ENCODE results near the gene EIPR1. TPM values are rescaled to one million over a fixed set of nuclear protein-coding genes. Genes with fewer than 3 reads are reported as not detected.

Gene EIPR1
- total RNA-seq, 1 experiment from 2014 or later: 36.9 TPM

DNA sequence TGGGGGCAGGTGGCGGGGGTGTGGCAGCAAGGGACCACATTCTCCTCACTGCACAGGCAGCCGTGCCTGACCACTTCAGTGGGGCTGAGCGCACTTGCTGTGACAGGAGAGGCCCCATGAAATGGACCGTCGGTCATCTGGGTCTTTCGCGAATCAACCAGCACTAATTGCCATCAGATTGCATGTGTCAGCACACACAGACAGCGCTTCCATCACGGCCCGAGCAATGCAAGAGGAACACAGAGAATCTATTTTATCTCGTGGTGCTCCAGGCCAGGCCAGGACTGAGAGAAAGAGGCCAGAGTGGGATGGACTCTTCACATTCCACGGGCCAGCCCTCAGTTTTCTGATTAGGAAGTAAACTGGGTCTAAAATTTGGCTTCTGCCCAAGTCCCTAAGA is 87.0 kb downstream of the EIPR1 start:
- ChIA-PET POLR2A (no interaction called here), CTCF (no interaction called here)
- intact Hi-C loops (cut with micrococcal nuclease; ENCODE audit: unreplicated experiment): no loop called here
- no TSS peak for BruUV-seq (replicated peaks)
- Mint-ChIP-seq H3K27me3 (ENCODE audit: insufficient read depth, unreplicated experiment) (no peaks in the 10 kb centered on the region), H3K4me1 (ENCODE audit: low read depth, unreplicated experiment) (no peaks in the 10 kb centered on the region), H3K27ac (ENCODE audit: unreplicated experiment) (no peak overlapping the region), H3K4me3 (ENCODE audit: unreplicated experiment) (no peak overlapping the region), H3K36me3 (ENCODE audit: insufficient read depth, unreplicated experiment) (no peaks in the 10 kb centered on the region), H3K9me3 (ENCODE audit: unreplicated experiment) (peaks cover 16% of the 10 kb centered on the region)
- Histone ChIP-seq H3K4me3 (ENCODE audit: low read depth, low read length) (no peak overlapping the region), H3K36me3 (ENCODE audit: control insufficient read depth, insufficient read depth, low read length) (no peaks in the 10 kb centered on the region), H3K9me3 (no peaks in the 10 kb centered on the region), H3K4me1 (no peaks in the 10 kb centered on the region), H3K27me3 (replicated peaks; ENCODE audit: control insufficient read depth, insufficient read depth, low read length) (no peaks in the 10 kb centered on the region)
- TF ChIP-seq, protein P1, sequence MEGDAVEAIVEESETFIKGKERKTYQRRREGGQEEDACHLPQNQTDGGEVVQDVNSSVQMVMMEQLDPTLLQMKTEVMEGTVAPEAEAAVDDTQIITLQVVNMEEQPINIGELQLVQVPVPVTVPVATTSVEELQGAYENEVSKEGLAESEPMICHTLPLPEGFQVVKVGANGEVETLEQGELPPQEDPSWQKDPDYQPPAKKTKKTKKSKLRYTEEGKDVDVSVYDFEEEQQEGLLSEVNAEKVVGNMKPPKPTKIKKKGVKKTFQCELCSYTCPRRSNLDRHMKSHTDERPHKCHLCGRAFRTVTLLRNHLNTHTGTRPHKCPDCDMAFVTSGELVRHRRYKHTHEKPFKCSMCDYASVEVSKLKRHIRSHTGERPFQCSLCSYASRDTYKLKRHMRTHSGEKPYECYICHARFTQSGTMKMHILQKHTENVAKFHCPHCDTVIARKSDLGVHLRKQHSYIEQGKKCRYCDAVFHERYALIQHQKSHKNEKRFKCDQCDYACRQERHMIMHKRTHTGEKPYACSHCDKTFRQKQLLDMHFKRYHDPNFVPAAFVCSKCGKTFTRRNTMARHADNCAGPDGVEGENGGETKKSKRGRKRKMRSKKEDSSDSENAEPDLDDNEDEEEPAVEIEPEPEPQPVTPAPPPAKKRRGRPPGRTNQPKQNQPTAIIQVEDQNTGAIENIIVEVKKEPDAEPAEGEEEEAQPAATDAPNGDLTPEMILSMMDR (IDR thresholded peaks at IDR 0.05; ENCODE audit: insufficient read depth in 1 of 2, low read depth in 1 of 2, low read length in 1 of 2, severe bottlenecking in 1 of 2, unreplicated experiment in 1 of 2): no peak
- DNase-seq: no peak

- no peaks in the 10 kb centered on the region for H3K4me1 ChIP-seq
- Mint-ChIP-seq H3K36me3 (ENCODE audit: insufficient read depth, unreplicated experiment) (no peaks in the 10 kb centered on the region), H3K9me3 (ENCODE audit: unreplicated experiment) (peaks cover 16% of the 10 kb centered on the region), H3K4me1 (ENCODE audit: low read depth, unreplicated experiment) (no peaks in the 10 kb centered on the region), H3K4me3 (ENCODE audit: unreplicated experiment) (no peak overlapping the region), H3K27me3 (ENCODE audit: insufficient read depth, unreplicated experiment) (no peaks in the 10 kb centered on the region), H3K27ac (ENCODE audit: unreplicated experiment) (no peak overlapping the region)
- H3K4me3 ChIP-seq (ENCODE audit: low read depth, low read length): no peak overlapping the region
- H3K36me3 ChIP-seq (ENCODE audit: control insufficient read depth, insufficient read depth, low read length): no peaks in the 10 kb centered on the region
- intact Hi-C loops (cut with micrococcal nuclease; ENCODE audit: unreplicated experiment): no loop called here
- no peak for DNase-seq
- TF ChIP-seq, protein P1 (IDR thresholded peaks at IDR 0.05; ENCODE audit: insufficient read depth in 1 of 2, low read depth in 1 of 2, low read length in 1 of 2, severe bottlenecking in 1 of 2, unreplicated experiment in 1 of 2): no peak
- BruUV-seq (replicated peaks): no TSS peak
- no peaks in the 10 kb centered on the region for H3K9me3 ChIP-seq
- H3K27me3 ChIP-seq (replicated peaks; ENCODE audit: control insufficient read depth, insufficient read depth, low read length): no peaks in the 10 kb centered on the region
- POLR2A ChIA-PET: no interaction called here
- CTCF ChIA-PET: no interaction called here
Observed at GRCh38 chr2:3289971-3290370, 87.6 kb downstream of the EIPR1 start.

DNA sequence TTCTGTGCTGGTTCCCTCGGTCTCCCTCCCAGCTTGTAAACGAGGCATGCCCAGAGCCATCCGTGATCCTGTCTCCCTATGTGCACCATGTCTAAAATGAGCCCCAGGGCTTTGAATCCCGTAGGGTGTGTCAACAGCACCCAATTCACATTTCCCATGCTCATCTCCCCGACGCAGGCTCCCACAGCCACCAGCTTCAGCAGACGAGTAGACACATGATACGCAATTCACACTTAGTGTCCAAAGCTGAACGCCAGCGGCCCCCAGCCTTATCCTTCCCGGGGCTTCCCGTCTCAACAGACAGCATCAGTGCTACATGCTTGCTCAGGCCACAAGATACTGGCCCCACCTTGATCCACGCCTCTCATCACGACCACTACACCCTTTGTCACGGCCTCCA is 88.1 kb downstream of the EIPR1 start:
- ChIA-PET POLR2A (no interaction called here), CTCF (no interaction called here)
- intact Hi-C loops (cut with micrococcal nuclease; ENCODE audit: unreplicated experiment): no loop called here
- Histone ChIP-seq H3K36me3 (ENCODE audit: control insufficient read depth, insufficient read depth, low read length) (no peaks in the 10 kb centered on the region), H3K9me3 (no peaks in the 10 kb centered on the region), H3K27me3 (replicated peaks; ENCODE audit: control insufficient read depth, insufficient read depth, low read length) (no peaks in the 10 kb centered on the region), H3K4me1 (no peaks in the 10 kb centered on the region), H3K4me3 (ENCODE audit: low read depth, low read length) (no peak overlapping the region)
- no peaks in the 10 kb centered on the region for H3K27me3 Mint-ChIP-seq (ENCODE audit: insufficient read depth, unreplicated experiment)
- TF ChIP-seq, protein P1 (IDR thresholded peaks at IDR 0.05; ENCODE audit: insufficient read depth in 1 of 2, low read depth in 1 of 2, low read length in 1 of 2, severe bottlenecking in 1 of 2, unreplicated experiment in 1 of 2): no peak
- no peaks in the 10 kb centered on the region for H3K36me3 Mint-ChIP-seq (ENCODE audit: insufficient read depth, unreplicated experiment)
- H3K9me3 Mint-ChIP-seq (ENCODE audit: unreplicated experiment): peaks cover 16% of the 10 kb centered on the region
- H3K27ac Mint-ChIP-seq (ENCODE audit: unreplicated experiment): no peak overlapping the region
- DNase-seq: no peak
- H3K4me1 Mint-ChIP-seq (ENCODE audit: low read depth, unreplicated experiment): no peaks in the 10 kb centered on the region
- no peak overlapping the region for H3K4me3 Mint-ChIP-seq (ENCODE audit: unreplicated experiment)
- no TSS peak for BruUV-seq (replicated peaks)
